Measurements from ENCODE around the gene NOVA2.

GRCh38 chr19:45968626-45969025 lies 5.0 kb downstream of the NOVA2 start:
- TF ChIP-seq CTCF (conservative IDR thresholded peaks at IDR 0.05; ENCODE audit: low read depth, low read length) (no peak), EZH2 (IDR thresholded peaks at IDR 0.05; ENCODE audit: low read length, unreplicated experiment) (no peak)
